SIG-M5 (cell line): ENCODE results near the gene SHF.

Experiments
- DNase-seq: peaks from one replicate; lab custom pipeline; 2025; lab: John Stamatoyannopoulos, UW

Gene SHF

DNA sequence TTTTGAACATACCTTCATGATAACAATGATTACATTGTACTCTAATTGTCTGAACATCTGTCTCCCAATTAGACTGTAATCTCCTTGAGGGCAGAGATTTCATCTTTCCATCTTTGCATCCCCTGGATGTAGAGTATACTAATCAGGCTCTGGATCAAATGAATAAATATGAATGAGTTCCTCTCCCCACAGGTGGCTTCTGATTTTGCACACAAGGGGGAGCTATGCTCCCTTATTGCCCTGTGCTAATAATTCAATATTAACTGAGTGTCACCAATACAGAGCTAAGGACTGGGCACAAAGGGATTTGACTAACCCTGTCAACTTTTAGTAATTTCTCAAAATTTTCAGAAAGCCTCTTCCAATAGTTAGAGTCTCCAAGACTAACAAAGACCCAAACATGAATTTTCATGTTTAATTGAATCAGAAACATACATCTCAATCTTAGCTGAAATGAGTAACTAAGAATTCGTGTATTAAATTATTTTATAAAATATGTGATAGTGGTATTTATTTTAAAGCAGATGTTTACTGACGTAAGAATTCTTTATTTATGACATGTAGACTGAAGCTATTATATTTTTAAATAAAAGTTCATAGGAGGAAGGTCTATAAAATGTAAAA is 61.1 kb downstream of the SHF start:
- DNase-seq = no peak

- DNase-seq = no peak
Measured at GRCh38 chr15:45123397-45123796, 64.4 kb downstream of the SHF start.

DNA sequence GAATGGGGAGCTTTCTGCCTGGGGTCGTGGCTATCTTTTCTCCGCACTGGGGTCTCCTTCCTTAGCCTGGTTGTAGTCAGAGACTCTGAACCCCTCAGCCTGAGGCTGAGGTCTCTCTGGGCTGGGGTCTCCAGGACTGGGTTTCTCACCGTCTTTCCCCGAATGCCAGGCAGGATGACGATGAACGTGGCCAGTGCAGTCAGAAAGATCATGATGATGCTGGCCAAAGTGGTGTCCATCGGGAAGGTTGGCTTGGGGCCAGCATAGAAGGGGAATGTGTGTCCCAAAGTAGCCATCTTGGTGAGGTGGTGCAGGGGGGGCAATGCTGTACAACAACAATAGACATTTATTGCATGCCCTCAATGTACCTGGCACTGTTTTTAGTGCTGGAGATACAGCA is 65.0 kb downstream of the SHF start:
- no peak for DNase-seq

GRCh38 chr15:45121706-45122417 is 65.9 kb downstream of the SHF start:
- DNase-seq = no peak

DNA sequence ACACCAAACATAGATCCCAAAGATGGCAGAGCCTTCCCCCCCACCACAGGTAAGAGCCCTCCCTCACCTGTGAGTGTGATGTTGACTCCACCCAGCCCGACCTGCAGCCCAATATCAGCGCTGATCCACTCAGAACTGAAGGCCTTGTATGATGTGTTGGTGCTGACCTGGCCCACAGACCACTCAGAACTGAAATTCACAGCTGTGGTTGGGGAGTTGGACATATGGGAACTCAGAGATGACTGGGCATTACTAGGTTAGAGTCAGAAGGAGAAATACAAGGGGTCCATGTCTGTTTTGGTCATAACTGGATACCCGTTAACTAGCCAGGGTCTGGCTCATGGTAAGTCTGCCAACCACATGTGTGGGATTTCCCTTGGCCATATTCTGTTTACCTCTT is 66.7 kb downstream of the SHF start:
- no peak for DNase-seq

DNA sequence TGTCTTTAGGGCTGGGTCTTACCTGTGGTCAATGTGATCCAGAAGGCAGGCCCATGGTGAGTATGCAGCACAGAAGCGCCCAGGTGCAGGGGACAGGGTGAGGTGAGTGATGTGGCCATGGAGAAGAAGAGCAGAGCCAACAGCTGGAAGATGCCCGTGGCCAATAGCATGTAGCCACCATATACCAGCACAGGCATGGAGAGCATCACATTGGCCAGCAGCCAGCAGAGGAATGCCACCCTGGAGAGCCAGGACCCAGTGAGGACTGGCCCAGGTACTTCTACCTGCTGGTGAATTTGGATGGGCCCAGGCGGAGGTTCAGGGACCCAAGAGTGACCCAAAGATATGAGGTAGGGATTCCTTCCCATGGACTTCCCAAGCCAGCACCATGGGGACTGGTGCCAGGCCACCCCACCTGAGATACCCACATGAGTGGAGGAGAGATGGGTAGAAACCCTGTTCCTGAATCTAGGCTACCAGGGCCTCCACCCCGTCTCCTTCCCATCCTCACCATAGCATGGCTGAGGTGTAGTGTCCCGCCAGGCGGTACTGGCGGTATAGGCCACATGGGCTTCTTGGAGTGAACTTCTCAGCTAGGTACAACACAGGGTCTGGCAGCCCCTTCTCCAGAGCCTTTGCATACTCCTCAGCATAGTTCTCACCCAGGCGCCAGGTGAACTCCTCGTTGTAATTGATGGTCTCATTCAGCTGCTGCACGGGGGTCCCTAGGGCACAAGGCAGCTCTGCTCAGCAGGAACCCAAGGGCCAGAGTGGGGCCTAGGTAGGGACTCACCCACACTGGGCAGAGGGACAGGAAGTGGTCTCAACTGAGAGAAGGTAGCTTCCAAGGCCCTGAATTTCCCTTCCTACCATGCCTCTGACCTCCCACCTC is 67.4 kb downstream of the SHF start:
- DNase-seq = no peak

GRCh38 chr15:45118996-45119395 is 68.8 kb downstream of the SHF start:
- no peak for DNase-seq

GRCh38 chr15:45118131-45118588 is 69.6 kb downstream of the SHF start:
- peak; percentile 11 for DNase-seq

DNA sequence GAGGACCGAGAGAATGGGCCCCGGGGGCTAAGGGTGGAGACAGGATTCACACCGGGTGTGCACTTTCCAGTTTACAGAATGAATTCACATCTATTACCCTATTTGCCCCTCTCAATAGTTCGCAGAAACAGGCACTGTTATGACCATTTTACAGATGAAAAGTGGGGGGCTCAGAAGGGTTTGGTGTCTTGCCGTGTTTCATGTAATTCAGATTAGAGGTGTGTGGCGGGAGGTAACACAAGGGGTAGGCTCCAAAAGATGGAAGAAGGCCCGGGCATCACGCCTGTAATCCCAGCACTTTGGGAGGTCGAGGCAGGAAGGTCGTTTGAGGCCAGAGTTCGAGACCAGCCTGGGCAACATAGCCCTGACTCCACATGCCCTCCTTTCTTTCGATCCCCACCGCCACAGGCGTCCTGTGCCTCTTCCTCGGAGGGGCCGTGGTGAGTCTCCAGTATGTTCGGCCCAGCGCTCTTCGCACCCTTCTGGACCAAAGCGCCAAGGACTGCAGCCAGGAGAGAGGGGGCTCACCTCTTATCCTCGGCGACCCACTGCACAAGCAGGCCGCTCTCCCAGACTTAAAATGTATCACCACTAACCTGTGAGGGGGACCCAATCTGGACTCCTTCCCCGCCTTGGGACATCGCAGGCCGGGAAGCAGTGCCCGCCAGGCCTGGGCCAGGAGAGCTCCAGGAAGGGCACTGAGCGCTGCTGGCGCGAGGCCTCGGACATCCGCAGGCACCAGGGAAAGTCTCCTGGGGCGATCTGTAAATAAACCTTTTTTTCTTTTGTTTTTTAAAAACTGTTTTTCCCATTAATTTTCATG is 70.2 kb downstream of the SHF start:
- DNase-seq = no peak
